Daoy (cell line): ENCODE measurements around the gene DCTD. TPM values are rescaled to one million over a fixed set of nuclear protein-coding genes. Genes with fewer than 3 reads are reported as not detected.
A peak's percentile ranks its signal among the peaks of the same experiment; 100 is the strongest.
"Not testable (repeated sequence)": the region's sequence is repeated elsewhere in the genome, so short reads cannot be mapped to it uniquely, and the experiment has no call there.

ENCODE experiments used
- DNase-seq: peaks from one replicate; pipeline ENCODE4 v3.0.0-alpha.2; 2015; ENCODE audit warnings: low read depth
- total RNA-seq: library from RNA; depleted of rRNA; stranded (reverse); fragments of >200 nt; shearing (Covaris generic); gene quantifications from 2 replicates; pipeline ENCODE4 v1.2.3, GENCODE V29; 2014

Gene DCTD
- total RNA-seq, 1 experiment from 2014 or later = 51.5 TPM

DNA sequence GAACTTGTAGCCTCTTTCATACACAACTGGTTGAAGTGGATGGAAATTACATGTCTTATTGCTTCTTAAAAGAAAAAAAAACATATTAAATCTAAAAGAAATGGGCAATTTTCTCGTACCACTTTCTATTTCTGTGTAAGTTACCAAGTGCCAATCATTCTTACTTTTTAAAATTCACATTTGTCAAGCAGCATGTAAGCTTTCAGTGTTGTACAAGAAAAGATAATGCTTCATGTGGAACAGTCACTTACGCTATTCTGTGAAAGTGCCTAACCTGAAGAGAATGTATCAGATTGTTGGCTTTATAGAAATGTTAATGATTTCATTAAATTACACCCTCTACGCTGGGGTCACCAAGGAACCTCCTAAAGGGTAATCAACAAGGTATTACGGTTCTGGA, 4.4 kb upstream of the DCTD start:
- no peak for DNase-seq

DNA sequence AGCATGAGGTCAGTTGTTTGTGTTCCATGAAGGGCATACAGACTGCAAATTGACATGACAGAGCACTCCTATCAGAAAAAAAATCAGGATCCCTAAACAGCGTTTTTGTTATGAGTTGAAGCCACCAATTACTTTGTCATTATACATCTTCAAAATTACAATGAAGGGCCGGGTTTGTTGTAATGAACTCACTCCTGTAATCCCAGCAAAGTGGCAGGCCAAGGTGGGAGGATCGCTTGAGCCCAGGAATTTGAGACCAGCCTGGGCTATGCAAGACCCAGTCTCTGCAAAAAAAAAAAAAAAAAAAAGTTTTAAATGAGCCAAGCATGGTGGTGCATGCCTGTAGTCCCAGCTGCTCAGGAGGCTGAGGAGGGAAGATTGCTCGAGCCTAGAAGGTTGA, 3.5 kb upstream of the DCTD start:
- no peak for DNase-seq

DNA sequence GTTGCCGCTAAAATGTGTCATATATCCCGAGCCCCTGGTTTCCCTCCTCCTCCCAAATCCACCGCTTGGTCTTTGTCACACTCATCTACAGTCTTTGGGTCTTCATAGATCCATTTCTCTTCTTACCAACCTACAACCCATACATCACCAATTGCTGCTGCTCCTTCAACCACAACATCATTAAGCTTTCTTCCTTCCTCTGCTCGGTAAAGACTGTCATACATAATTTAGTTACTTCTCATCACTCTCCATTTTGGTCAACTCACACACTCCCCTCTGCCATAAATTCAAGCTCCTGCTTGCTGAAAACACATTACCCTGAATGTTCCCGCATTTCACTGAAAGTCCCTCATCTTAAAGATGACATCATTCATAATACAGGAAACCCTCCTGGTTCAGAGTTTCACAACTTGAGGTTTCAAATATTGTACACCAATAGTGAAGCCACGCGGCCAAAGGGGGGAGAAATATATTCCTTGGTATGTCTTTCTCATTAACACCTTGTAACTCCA, 1.7 kb upstream of the DCTD start:
- no peak for DNase-seq

DNA sequence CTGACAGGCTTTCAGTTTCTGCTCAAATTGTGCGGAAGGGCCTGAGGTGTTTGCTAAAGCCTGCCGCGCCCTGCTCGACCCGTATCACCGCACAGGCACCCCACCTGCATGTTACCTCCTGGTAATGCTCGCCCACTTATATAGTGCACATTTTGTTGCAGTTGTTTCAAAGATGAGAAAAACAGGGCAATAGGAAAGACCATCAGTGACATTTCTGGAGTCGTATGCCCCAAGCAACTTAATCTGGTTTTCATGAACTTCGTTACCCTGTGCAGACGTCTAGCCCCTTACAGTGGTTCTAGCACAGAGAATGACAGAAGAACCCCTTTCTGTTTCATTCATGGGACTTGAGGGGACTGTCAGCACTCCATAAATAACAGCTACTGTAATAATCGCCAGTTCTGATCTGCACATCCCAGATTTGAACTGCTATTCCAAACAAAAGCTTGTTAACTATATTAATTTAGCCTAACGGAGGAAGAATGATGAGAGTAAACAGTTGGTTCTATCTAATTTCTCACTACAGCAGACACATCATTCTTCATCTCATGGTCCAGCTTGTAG, 940 bp upstream of the DCTD start:
- DNase-seq = no peak

DNA sequence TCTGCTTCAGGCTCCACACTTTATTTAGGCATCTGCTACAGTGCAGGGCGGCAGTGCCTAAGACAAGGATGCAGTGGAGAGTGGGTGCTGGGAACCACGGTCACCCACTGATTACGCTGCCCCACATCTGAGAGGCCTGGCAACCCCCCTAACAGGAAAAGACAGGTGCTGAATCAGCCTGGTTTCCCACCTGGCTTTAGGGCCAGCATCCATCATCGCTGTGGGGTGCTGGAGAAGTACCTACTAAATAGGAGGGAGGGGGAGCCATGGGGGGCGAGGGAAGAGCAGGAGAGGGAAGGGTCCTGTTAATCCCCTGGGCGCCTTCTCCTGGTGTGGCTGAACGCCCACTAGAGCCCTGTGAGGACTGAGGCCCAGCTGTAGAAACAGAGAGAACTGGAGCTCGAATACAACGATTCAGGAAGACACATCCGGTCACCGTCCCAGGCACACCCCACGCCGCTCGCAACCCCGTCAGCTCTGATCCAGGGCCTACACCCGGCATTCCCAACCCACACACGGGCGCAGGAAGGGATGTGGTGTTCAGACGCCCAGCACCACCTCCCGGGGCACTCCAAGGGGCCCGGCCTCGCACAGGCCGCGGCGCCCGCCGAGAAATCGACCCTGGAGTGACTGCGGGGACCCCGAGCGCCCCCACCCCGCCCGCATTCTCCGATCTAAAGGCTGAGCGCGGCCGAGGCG, 554 bp downstream of the DCTD start:
- peak; percentile 63 for DNase-seq

DNA sequence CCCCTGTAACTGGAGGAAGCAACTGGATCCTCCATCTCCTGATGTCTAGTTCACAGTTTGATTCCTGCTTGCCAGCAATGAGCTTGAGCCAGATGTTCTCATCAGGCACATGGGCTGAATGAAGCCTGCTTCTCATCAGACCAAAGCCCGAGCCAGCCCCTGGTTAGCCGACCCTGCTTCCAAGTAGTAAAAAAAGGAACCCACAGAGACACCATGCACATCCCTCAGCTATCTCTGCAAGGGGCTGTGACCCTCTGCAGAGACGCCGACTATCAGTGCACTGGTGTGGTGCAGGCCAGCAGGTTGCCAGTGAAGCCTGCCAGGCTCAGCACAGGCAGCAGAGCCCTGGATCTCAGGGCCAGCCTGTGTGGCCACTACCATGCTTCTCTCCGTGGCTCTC, 2.8 kb downstream of the DCTD start:
- no peak for DNase-seq

DNA sequence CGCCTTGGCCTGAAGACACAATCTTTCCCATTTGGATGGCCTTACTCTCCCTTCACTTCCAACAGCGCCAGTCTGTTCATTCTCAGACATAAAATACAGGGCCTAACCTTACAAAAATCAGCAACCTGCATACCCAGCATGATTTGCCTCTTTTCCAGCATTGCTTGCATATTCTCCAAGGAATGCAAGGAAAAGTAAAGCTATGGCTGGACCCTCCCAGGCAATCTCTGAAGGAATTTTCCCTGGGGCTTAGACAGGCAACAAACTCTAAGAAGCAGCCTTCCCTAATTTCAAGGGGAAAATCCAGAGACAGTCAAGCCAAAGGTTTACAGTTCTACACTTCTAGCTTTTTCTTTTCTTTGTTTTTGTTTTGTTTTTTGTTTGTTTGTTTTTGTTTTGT, 3.6 kb downstream of the DCTD start:
- no peak for DNase-seq

DNA sequence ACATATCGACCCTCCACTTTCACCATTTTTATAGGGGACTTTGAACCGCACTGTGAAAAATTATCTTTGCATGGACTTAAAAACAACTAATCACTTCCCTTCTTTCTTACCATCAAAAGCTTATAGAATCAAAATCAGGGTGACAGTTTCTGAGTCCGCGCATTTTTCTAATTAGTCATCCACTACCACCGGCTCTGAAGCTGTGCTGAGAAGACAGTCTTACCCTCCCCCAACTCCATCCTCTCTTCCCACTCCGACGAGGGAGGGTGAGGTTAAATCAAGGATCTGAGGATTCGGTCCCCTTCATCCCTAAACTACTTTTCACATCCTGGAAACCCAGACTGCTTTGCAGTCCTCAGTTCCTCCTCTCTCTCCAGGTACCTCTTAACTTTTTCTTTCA, 4.2 kb downstream of the DCTD start:
- no peak for DNase-seq

DNA sequence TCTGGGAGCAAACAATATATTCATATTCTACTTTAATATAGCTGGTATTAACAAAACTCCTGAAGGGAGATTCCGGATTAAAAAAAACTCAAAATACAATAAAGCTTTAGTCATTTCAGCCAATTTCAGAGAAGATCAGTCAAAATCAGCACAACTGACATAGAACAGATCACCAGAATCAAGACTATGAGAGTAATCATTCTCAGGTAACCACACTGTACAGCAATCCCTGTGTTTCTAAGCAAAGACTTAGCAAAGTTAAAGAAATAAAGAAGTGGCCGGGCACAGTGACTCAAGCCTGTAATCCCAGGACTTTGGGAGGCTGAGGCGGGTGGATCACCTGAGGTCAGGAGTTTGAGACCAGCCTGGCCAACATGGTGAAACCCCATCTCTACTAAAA, 9.1 kb downstream of the DCTD start:
- DNase-seq = no peak

DNA sequence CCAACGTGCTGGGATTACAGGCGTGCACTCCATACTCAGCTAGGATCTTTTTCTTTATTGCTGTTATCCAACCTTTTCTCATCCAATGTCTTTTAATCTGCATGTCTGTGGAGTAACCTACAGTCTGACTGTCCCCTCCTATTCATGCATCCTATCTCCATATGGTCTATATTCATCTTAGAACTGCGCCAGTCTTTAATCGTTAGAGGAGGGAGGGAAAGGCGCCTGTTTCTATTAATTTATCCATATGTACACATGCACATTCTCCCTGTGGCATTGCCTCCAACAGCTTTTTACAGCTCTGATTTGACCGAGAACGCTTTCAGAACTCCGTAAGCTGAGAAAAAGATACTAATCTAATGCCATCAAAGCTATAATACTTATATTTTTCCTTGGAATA, 9.8 kb downstream of the DCTD start:
- DNase-seq = no peak

DNA sequence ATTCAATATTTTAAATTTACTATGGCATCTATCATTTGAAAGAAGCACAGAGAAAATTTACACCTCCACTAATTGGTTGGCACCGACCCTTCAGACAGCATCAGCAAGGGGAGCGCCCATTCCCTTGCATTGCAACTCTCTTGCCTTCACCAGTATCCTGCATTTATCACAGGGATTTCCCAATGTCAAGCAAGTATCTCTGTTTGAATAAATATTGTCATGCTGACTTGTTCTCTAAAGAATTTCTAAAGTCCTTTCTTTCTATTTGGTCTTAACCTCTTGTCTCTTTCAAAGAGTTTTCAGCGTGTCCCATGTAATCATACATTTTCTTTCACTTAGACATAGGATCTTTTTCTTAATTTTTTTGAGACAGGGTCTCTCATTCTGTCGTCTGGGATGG, 10.4 kb downstream of the DCTD start:
- no peak for DNase-seq

DNA sequence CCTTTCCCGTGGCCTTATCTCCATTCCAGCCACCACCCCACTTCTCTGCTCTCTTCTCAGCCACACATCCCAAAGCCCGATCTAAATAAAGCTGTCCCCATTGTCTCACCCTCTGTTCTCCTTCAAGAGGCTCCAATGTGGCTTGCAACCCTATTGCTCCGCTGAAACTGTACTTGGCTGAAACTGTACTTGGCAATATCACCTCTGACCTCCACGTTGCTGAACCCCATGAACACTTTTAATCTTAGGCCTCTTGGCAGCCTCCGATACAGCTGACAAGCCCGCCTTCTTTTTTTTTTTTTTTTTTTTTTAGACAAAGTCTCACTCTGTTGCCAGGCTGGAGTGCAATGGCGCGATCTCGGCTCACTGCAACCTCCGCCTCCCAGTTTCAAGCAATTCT, 12.1 kb downstream of the DCTD start:
- no peak for DNase-seq

DNA sequence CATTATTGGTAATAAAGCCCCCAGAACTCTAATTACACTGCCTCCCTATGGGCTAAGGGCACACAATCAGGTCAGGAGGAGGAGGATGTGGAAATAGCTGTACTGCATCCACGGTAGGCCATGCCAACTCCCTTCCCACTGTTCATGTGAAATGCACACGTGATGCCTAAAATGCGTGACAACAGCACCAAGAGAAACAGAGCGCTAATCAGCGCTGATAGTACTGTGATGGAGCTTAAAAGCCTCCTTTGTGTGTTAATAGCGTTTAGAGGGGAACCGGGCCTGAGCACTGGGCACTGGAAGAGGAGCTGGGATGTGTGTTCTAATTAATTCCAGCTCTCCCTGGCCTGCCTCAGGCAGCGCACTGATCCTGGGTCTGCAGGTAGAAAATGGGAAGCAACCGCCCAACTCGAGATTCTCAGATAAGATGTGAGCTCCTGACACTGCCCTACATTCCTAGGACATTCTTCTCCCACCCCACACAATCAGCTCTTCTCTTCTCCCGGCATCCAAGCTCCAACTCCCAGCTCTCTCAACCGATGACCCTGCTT, 12.9 kb downstream of the DCTD start:
- no peak for DNase-seq

DNA sequence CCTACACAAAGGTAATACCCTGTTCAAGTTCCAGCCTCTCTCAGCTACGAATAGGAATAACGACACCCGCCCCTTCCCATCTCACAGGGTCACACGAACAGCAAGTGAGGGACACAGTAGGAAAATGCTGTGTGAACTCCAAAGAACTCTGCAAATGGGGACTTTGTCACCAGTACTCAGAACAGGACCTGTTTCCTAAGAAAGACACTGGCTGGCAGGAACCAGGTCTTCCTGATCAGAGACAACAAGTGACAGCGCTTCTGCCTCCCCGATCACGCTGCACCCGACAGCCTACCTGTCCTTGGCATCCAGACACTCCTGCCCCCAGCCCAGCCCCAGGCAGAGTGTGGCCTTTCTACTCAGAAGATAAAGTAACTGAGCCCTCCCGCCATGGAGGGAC, 14.2 kb downstream of the DCTD start:
- no peak for DNase-seq

DNA sequence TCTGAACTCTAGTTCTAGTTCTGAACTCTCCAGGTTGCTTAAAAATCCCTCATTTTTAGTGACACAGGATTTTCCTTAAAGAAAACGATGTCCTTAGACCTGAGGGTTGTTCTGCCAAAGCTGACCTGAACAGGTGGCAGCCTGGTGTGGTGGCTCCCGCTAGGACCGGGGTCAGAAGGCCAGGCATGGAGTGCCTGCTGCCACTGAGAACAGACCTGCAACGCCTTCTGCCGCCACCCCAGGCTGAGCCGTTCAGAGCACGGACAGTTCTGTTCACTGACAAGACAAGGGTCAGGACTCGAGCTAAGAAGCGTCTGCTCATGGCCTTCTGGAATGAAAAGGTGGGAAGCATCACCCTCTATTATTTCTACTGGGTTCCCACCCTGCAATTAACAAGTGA, 15.8 kb downstream of the DCTD start:
- no peak for DNase-seq

DNA sequence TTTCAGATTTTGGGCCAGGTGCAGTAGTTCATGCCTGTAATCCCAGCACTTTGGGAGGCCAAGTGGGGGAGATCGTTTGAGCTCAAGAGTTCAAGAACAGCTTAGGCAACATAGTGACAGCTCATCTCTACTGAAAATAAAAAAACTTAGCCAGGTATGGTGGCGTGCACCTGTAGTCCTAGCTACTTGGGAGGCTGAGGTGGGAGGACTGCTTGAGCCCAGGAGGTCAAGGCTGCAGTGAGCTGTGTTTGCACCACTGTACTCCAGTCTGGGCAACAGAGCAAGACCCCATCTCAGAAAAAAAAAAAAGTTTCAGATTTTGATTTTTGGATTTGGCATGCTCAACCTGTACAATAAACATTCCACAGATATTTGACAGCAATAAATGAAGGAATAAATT, 17.2 kb downstream of the DCTD start:
- not testable (repeated sequence) for DNase-seq

DNA sequence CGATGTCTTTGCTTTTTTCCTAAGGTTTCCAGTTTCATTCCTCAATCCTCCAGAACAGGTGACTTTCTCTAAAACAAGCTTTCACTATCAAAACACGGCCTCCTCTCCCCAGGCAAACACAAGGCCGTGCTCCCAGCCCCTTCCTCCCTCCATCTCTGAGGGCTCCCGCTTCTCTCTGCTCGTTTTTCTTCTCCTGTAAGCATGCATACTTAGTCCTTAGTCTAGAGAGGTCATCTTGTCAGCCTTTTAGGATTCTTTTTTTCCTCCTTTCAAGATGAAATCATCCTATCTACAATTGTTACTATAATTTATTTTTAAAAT, 18.7 kb downstream of the DCTD start:
- DNase-seq = no peak

DNA sequence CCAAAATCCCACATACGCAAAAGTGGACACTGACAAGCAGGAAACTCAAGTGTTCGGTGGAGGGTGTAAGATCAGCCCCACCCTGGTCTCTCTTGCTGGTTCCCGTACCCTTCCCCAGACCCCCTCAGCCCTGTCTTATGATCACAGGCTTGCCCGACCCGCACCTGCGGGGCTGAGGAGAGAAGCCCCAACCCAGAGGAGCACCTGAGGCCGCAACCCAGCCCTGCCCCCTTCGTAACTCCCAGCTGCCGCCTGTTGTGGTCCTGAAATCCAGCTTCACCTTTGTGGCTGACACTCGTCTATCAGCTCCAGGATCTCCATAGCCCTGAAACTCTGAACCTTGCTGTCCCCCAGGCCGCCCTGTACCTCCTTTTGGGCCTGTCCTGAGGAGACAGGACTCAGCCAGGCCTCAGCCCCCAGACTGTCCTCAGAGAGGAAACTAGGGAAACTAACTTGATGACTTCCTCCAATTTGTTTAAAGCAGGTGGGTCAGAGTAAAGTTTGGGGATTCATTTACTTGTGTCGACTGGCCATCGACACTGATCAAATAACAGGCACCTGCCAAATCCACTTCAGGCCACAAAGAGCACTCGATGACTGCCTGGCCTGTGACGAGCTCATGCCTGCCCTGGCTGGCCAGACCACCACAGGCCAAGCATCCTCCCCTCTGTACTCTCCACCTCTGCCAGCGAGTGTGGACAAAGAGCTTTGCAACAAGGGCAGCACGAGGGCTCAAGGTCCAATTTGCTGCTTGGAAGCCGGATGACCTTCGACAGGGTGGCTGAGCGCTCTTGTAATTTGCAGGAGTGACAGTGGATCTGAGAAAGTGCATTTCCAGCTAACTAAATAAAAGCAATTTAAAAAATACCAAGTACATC, 19.3 kb downstream of the DCTD start:
- no peak for DNase-seq

DNA sequence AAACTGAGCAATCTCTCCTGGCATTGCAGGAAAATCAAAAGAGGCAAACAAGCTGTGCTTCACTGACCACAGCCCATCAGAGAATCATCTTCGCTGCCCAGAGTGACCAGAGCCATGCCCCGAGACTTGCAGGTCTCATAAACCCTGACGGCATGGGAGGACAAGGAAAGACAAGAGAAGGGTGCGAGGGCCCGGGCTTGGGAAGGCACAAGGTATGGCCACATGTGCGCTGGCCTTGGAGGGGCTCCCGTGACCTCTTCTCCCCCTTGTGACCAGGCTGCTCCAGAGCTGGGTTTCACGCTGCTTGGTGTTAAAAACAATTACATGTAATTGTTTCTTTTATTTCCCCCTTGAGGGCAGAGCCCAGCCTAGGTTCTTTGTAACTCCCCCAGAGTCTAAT, 20.8 kb downstream of the DCTD start:
- DNase-seq = no peak

DNA sequence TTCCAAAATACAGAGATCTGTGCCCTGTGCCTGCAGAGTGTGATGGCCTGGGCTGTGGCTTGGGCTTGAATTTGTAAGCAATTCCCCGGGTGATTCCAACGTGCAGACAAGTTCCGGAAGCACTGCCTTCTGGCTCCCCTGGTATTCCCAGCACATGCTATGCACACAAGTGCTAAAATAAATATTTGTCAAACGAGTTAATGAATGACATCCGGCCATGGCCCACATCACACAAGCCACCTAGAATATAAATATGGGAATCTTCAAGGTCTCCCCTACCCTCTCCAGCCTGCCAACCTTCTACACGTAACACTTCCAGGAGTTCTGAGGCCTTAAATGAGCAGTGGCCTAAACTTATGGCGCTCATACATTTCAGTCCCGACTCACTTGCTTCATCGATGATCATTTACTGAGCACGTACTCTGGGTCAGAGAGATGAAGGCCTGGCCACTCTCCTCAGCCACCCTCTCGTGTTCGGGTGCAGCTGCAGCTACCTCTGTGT, 21.3 kb downstream of the DCTD start:
- DNase-seq = no peak

DNA sequence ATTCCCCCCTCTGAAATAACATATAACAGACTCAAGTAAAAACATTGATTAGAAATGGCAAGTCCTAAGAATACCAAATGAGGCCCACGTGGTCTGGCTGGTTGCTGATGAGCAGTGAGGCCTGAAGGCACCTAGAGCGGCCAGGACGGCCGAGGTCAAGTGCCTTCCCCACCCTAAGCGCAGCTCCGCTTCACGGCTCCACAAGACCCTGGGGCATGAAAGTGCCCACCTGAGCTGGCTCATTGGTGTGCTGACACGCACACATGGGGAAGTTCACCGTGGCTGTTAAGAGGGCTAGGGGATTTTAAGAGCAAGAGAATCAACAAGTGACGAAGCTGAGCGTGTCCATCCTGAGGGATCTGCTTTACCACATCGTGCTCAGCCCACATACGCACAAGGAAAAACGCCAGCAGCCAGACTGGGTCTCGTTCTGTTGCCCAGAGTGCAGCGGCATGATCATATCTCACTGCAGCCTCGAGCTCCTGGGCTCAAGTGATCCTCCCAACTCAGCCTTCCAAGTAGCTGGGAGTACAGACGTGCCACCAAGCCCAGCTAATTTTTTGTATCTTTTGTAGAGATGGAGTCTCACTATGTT, 22.4 kb downstream of the DCTD start:
- DNase-seq = no peak

DNA sequence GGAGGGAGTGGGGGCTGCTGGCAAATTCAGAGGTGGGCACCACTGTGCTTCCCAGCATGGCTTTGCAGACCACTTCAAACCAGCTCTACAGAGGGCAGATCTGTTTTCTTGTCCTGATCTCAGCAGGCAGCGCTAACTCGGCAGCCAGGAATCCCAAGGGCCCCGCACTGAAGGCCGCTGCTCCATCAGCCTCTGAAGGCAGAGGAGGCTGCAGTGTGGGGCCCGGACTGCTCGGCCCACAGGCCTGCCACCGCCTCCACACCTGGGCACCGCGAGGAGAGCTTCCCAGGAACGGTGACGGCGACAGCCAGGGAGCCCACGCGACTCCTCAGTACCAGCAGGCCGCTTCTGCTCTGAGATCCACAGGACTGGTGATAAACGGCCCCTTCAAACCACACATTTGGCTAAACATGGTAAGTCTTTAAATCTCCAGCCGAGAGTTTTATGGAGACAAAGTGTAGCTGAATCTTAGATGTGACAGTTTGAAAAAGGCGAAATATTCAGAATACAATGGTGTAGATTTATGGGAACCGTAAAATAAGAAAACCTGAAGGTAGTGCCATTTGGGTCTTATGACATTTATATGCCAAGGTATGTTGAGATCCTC, 23.6 kb downstream of the DCTD start:
- DNase-seq = no peak
